GM21423 (cell line): ENCODE measurements around the gene ZNF487.
"Not testable (repeated sequence)": the region's sequence is repeated elsewhere in the genome, so short reads cannot be mapped to it uniquely, and the experiment has no call there.

Source experiments
- ATAC-seq: cut with Tn5 transposase; IDR thresholded peaks from one replicate; pipeline ENCODE4 v1.9.1; 2021; ENCODE audit warnings: mild to moderate bottlenecking, moderate library complexity; ENCODE audit not compliant: unreplicated experiment

ZNF487 gene

DNA sequence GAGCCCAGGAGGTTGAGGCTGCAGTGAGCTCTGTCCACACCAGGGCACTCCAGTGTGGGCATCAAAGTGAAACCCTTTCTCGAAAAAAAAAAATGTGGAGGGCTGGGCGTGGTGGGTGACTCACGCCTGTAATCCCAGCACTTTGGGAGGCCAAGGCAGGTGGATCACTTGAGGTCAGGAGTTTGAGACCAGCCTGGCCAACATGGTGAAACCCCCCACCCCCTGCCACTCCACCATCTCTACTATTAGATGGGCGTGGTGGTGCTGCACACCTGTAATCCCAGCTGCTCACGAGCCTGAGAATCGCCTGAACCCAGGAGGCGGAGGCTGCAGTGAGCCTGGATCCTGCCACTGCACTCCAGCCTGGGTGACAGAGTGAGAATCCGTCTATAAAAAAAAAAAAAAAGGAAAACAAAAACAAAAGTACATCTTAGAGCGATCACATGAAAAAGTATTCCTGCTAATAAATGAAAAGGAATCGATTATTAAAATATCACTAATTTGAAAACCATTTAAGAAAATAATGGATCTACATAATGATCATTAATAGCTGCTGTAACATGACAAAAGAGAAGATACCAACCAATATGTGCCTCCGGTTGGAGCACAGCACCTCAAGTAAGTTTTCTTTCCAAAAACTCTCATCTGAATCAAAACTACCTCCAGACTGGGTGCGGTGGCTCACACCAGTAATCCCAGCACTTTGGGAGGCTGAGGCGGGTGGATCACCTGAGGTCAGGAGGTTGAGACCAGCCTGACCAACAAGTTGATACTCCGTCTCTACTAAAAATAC lies 32.8 kb upstream of the ZNF487 start:
- no peak for ATAC-seq

DNA sequence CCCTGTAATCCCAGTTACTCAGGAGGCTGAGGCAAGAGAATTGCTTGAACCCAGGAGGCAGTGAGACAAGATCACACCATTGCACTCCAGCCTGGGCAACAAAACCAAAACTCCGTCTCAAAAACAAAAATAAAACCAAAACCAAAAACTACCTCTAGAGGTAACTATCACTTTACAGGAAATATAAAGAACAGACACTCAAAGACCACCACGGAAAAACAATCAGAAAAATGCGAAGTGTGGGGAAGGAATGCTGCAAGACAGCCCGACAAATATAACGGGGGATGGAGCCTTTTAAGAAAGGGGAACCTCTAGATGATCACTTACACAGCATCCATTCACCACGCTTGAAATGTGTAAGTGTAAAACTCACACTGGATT lies 32.2 kb upstream of the ZNF487 start:
- no peak for ATAC-seq

DNA sequence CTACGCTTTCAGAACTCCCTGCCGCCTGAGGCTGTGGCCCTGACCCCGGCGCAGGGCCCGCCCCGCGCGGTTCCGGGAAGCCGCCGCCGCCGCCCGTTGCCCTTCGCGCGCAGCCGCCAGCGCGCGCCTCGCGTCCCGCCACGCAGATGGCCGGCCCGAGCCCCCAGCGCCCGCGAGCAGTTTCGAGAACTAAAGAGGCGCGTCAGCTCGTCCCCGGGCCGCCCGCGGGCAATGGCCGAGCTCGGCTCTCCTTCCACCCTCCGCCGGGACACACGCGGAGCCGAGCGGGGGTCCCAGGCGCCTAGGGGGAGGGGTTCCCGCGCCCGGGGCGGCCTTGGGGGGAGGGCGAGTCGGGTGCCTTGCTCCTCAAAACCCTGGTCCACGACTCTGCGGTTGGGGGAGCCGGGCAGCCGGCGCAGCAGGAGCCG lies 29.7 kb upstream of the ZNF487 start:
- ATAC-seq, result peak; percentile 23

DNA sequence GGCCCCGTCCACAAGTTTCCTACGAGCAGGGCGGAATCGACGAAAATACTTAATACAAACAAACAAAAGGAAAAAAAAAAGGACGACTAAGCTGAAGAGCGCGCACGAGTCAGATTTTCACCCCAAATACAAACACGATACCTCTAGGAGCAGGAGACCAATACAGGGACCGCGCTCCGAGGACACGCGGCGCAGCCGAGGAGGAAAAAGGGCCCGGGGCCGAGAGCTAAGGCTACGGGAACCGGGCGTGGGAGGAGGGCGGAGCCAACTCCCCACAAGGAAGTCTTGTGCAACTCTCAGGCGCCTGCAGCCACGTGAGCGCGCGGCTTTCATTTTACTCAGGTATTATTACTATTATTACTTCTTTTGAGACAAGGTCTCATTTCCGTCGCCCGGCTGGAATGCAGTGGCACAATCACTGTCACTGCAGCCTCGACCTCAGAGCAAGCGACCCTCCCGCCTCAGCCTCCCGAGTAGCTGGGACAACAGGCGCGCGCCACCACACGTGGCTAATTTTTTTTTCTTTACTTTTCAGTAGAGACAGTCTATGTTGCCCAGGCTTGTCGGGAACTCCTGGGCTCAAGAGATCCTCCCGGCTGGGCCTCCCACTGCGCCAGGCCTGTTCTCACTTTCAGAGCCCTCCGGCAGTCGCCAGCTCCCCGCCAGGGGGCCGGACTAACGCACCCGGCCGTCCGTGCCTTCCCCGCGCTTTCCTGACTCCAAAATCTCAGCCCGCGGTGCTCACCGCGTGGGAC lies 29.2 kb upstream of the ZNF487 start:
- ATAC-seq, result peak; percentile 44

DNA sequence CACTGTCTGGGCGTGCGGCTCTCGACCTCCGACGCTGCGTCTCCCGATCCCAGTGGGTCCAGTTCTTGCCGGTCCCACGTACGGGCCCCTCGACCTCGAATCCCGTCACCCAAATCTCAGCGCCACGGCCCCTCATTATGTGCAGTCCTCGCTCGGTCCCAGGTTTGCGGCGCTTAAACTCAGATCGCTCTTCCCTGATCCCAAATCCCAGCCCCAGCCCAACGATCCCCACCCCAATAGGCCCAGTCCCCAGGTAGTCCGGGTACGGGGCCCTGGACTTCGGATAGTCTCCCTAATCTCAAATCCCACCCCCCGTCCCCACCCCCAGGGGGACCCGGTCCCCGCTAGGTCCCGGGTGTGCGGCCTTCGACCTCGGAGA lies 28.6 kb upstream of the ZNF487 start:
- ATAC-seq, result peak; percentile 1

DNA sequence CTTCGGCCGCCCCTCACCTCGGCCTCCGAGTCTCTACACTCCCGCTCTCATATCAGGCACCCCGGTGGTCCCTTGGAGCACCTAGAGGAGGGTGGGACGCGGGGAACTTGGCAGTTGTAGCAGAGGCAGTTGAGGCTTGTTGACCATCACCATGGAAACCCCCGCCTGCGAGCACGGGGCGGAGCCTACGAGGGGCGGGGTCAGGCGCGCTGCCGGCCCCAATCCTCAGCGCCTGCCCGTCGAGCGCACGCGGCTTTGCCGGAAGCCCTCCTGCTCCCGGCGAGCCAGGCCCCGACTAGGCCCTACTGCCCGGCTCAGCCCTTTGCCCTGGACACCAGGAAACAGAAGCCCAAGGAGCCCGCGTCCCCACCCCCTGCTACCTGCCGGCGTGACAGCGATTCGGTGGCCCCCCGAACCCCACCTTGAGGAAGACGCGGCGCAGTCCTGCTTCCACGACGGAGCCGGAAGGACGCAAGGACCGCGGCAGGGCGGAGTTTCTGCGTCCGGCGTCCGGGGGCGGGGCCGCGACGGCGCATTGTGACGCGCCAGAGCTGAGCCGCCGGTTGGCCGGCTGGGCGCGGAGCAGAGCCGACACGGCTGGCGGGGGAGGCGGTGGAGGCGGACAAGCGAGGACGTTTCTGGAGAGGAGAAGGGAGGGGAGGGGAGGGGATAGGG lies 28.1 kb upstream of the ZNF487 start, which contains the start of gene HNRNPF:
Gene HNRNPF, minus strand, starts transcription at position 477 of the 675 bp plus-strand sequence. CDS start 21,302 bp downstream, outside the sequence.
- peak; percentile 66 for ATAC-seq

DNA sequence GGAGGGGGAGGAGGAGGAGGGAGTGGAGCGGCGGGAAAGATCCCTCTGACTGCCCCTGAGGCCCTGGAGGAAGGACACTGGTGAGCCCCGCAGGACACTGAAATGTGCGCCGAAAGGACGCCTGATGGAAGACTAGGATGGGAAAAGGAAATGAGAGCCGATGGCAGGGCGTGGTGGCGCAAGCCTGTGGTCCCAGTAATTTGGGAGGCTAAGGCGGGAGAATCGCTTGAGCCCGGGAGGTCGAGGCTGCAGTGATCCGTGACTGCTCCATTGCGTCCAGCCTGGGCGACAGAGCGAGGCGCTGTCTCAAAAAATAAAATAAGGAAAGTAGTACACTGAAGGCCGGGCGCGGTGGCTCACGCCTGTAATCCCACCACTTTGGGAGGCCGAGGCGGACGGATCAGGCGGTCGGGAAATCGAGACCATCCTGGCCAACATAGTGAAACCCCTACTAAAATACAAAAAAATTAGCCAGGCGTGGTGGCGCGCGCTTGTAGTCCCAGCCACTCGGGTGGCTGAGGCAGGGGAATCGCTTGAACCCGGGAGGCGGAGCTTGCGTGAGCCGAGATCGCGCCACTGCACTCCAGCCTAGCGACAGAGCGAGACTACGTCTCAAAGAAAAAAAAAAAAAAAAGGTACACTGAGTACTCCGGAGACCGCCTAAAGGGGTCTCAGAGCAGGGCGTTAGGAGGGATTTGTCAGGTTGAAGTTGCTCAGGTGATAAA lies 27.4 kb upstream of the ZNF487 start:
- no peak for ATAC-seq

DNA sequence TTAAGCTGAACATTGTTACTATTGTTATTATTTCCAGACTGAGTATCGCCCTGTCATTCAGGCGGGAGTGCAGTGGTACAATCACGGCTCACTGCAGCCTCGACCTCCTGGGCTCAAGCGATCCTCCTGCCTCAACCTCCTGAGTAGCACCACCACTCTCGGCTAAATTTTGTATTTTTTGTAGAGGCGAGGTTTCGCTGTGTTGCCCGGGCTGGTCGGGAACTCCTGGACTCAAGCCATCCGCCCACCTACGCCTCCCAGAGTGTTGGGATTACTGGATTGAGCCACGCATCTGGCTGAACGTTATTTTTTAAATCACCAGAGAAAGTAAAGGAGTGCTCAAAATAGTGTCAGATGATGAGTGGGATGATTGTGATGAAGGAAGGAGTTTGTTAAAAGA lies 26.6 kb upstream of the ZNF487 start:
- ATAC-seq, result no peak

DNA sequence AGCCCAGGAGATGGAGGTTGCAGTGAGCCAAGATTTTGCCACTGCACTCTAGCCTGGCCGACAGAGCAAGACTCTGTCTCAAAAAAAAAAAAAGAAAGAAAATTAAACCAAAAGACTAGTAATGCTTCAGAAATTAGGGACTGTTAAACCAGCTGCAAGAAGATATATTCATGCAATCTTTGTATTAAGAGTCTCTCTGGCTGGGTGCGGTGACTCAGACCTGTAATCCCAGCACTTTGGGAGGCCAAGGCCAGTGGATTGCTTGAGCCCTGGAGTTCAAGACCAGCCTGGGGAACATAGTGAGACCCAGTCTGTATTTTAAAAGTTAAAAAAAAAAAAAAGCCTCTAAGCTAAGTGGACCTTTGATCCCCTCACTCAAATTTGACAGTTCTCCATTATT lies 25.4 kb upstream of the ZNF487 start:
- ATAC-seq, result no peak

DNA sequence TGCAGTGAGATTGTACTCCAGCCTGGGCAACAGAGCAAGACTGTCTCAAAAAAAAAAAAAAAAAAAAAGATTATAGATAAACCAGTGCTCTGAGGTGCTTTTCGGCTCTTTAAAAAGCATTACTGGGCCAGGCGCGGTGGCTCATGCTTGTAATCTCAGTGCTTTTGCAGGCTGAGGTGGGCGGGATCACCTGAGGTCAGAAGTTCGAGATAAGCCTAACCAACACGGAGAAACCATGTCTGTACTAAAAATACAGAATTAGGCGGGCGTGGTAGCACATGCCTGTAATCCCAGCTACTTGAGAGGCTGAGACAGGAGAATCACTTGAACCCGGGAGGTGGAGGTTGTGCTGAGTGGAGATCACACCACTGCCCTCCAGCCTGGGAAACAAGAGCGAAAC lies 21.4 kb upstream of the ZNF487 start:
- no peak for ATAC-seq

DNA sequence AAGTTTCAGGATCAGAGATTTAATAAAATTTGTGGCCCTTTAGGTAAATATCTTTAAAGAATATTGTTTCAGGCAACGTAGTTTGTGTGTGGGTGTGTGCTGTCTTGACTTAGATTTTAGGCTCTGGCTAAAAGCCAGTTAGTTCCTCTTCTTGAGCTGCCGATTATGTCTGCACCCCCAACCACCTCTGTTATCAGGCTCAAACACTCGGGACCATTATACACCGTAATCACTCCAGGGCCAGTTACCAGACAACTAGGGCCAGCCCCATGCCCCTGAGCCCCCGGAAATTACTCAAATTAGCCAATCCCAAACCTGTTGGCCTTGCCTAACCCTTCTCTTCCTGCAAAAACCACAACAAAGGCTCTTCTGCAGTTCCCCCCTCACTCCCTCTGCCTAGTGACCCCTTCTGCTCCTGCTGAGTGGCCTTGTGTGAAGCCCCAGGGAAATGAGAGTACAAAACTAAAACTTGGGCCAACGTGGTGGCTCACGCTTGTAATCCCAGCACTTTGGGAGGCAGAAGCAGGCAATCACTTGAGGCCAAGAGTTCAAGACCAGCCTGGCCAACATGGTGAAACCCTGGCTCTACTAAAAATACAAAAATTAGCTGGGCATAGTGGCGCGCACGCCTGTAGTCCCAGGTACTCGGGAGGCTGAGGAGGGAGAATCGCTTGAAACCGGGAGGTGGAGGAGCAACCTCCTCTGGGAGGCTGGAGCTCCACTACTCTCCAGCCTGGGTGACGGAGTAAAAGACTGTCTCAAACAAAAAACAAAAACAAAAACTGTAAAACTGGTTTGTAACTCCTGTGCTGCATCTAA lies 18.8 kb upstream of the ZNF487 start:
- ATAC-seq, result peak; percentile 33

DNA sequence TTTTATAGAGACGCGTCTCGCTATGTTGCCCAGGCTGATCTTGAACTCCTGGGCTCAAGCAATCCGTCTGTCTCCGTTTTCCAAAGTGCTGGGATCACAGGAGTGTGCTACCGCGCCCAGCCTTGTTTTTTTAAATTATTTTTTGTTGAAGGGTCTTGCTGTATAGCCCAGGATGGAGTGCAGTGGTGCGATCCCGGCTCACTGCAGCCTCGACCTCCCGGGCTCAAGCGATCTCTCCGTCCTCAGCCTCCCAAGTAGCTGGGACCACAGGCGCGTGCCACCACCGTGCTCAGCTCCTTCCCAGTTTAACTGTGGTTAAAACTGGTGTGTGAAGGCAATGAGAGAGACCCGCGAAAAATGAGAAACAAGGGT lies 16.9 kb upstream of the ZNF487 start:
- no peak for ATAC-seq

DNA sequence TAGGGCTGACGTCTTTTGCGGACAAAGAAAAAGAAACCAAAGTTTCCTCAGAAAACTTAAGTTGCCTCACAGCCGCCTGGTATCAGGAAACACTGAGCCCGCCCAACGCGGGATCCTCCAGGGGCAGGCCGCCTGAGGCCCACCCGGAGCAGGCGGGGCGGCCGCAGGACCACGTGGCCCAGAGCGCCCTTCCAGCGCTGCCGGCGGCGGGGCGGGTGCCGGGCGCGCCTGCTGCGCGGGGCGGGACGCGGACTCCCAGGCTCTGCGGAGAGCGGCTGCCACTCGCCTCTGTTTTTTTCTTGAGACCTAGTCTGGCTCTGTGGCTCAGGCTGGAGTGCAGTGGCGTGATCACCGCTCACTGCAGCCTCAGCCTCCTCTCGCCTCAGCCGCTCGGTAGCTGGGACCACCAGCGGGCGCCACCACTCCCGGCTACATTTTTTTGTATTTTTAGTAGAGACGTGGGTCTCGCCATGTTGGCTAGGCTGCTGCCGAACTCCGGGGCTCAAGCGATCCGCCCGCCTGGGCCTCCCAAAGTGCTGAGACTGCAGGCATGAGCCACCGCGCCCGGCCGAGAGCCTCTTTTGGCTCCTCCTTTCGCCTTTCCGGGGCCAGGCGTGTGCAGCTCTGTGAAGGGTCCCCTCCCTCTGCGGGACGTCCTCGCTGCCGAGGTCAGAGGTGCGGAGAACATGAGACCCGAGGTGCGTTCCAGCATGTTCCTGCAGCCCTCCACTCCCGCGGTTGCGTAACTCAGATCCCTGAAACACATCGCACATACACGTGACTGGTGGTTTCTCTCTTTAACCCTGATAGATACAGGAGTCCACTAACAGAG lies 16.3 kb upstream of the ZNF487 start:
- ATAC-seq, result peak; percentile 82

DNA sequence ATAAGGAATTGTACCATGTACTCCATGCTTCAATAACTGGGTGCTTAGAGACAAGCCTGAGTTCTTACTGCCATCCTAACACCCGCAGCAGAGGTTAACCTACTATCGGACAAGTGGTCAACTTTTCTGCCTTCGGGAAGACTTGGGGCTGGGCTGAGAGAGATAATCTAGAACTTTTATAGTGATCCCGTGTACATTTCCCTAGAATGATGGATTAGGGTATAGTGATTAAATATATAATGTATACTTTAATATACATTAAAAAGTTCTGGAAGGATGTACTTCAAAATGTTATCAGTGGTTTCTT lies 15.8 kb upstream of the ZNF487 start:
- ATAC-seq, result no peak

DNA sequence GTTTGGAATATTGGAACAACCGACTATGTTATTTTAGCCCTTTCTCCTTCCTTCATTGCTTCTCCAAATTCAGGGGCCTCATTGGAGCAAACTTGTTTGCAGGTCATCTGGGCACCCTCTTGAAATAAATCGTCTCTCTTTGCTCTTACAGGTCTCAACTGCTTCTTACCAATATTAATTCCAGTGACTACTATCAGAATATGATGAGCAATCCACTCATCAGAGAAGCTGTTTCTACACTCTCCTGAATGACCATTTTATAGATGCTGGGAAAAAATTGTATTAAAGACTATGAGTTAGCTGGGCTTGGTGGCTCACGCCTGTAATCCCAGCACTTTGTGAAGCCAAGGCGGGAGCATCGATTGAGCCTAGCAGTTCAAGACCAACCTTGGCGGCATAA lies 15.4 kb upstream of the ZNF487 start:
- ATAC-seq, result no peak

DNA sequence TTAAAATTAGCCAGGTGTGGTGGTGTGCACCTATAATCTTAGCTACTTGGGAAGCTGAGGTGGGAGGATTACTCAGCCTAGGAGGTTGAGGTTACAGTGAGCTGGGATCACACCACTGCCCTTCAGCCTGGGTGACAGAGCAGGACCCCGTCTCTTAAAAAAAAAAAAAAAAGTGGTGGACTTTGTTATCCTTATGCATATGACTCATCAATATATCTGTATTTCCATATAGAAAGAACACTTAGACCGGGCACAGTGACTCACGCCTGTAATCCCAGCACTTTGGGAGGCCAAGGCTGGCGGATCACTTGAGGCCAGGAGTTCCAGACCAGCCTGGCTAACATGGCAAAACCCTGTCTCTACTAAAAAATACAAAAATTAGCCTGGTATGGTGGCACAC lies 15.0 kb upstream of the ZNF487 start:
- ATAC-seq, result not testable (repeated sequence)

DNA sequence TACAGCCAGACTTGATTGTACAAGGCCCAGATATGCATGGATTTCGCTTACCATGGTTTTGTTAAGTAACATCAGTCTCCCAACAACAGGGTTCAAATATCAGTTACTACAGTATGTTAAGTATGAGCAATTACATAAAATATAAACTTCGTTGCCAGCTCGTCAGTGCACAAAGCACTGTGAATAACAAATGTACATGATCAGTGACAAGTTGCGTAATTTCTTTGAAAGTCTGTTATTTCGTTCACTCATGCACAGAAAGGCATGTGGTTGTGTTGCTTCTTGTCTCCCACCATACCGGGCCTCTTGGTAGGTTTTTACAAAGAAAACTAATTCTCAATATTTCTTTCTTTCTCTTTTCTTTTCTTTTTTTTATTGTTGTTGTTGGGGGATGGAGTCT lies 12.5 kb upstream of the ZNF487 start:
- ATAC-seq, result no peak

DNA sequence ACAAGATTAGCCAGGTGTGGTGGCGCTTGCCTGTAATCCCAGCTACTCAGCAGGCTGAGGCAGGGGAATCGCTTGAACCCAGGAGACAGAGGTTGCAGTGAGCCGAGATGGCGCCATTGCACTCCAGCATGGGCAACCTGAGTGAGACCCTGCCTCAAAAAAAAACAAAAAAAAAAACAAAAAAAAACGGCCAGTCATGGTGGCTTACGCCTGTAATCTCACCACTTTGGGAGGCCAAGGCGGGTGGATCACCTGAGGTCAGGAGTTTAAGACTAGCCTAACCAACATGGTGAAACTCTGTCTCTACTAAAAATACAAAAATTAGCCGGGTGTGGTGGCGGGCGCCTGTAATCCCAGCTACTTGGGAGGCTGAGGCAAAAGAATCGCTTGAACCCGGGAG lies 10.4 kb upstream of the ZNF487 start:
- ATAC-seq, result not testable (repeated sequence)

DNA sequence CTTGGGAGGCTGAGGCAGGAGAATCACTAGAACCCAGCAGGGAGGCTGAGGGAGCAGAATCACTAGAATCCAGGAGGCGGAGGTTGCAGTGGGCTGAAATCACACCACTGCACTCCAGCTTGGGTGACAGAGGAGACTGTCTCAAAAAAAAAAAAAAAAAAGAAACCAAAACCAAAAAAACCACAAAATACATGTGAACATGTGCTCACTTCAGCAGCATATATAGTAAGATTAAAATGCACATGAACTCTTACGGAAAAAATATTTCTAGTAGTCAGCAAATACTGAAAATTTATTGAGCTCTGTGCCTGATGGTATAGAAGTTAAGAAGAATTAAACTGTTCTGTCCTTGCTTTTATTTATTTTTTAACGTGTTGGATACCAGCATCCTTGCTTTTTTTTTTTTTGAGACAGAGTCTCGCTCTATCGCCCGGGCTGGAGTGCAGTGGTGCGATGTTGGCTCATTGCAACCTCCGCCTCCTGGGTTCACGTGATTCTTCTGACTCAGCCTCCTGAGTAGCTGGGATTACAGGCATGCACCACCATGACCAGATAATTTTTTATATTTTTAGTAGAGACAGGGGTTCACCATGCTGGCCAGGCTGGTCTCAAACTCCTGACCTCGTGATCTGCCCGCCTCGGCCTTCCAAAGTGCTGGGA lies 9.6 kb upstream of the ZNF487 start:
- ATAC-seq, result peak; percentile 70
